ENCODE data around the gene ANKRD2.

The ANKRD2 gene

GRCh38 chr10:97612386-97612785 lies 39.8 kb downstream of the ANKRD2 start:
- H3K27me3 ChIP-seq (replicated peaks; ENCODE audit: control insufficient read depth, insufficient read depth, low read length) = no peaks in the 10 kb centered on the region
- no peak for DNase-seq (ENCODE audit: extremely low read depth, insufficient read length)

GRCh38 chr10:97618285-97618684 lies 45.7 kb downstream of the ANKRD2 start:
- H3K36me3 ChIP-seq (ENCODE audit: control insufficient read depth, insufficient read depth, low read length) = no peaks in the 10 kb centered on the region
- no peaks in the 10 kb centered on the region for H3K27me3 ChIP-seq (replicated peaks; ENCODE audit: control insufficient read depth, insufficient read depth, low read length)
- H3K4me3 ChIP-seq (replicated peaks; ENCODE audit: low read depth, low read length) = no peak overlapping the region
- TF ChIP-seq CTCF (IDR thresholded peaks at IDR 0.05; ENCODE audit: insufficient read depth, low read length, poor library complexity, severe bottlenecking) = no peak
- DNase-seq (ENCODE audit: extremely low read depth, insufficient read length) = no peak

More at GRCh38 chr10:97612386-97612785, 39.8 kb downstream of the ANKRD2 start:
- Histone ChIP-seq H3K4me3 (replicated peaks; ENCODE audit: low read depth, low read length) (no peak overlapping the region), H3K36me3 (ENCODE audit: control insufficient read depth, insufficient read depth, low read length) (no peaks in the 10 kb centered on the region)
- TF ChIP-seq CTCF (IDR thresholded peaks at IDR 0.05; ENCODE audit: insufficient read depth, low read length, poor library complexity, severe bottlenecking) = peak; percentile 28

- Histone ChIP-seq H3K27me3 (replicated peaks; ENCODE audit: control insufficient read depth, insufficient read depth, low read length) (no peaks in the 10 kb centered on the region), H3K4me3 (replicated peaks; ENCODE audit: low read depth, low read length) (no peak overlapping the region), H3K36me3 (ENCODE audit: control insufficient read depth, insufficient read depth, low read length) (no peaks in the 10 kb centered on the region)
- no peak for TF ChIP-seq CTCF (IDR thresholded peaks at IDR 0.05; ENCODE audit: insufficient read depth, low read length, poor library complexity, severe bottlenecking)
- no peak for DNase-seq (ENCODE audit: extremely low read depth, insufficient read length)
Measured at GRCh38 chr10:97618733-97619132, 46.2 kb downstream of the ANKRD2 start.

GRCh38 chr10:97623277-97623676 lies 50.7 kb downstream of the ANKRD2 start:
- Histone ChIP-seq H3K27me3 (replicated peaks; ENCODE audit: control insufficient read depth, insufficient read depth, low read length) (no peaks in the 10 kb centered on the region), H3K4me3 (replicated peaks; ENCODE audit: low read depth, low read length) (no peak overlapping the region), H3K36me3 (ENCODE audit: control insufficient read depth, insufficient read depth, low read length) (no peaks in the 10 kb centered on the region)
- TF ChIP-seq CTCF (IDR thresholded peaks at IDR 0.05; ENCODE audit: insufficient read depth, low read length, poor library complexity, severe bottlenecking) = no peak
- DNase-seq (ENCODE audit: extremely low read depth, insufficient read length) = no peak

GRCh38 chr10:97627731-97628130 lies 55.2 kb downstream of the ANKRD2 start:
- Histone ChIP-seq H3K36me3 (ENCODE audit: control insufficient read depth, insufficient read depth, low read length) (no peaks in the 10 kb centered on the region), H3K27me3 (replicated peaks; ENCODE audit: control insufficient read depth, insufficient read depth, low read length) (no peaks in the 10 kb centered on the region), H3K4me3 (replicated peaks; ENCODE audit: low read depth, low read length) (no peak overlapping the region)
- DNase-seq (ENCODE audit: extremely low read depth, insufficient read length) = no peak
- no peak for TF ChIP-seq CTCF (IDR thresholded peaks at IDR 0.05; ENCODE audit: insufficient read depth, low read length, poor library complexity, severe bottlenecking)

GRCh38 chr10:97628228-97628627 lies 55.6 kb downstream of the ANKRD2 start:
- TF ChIP-seq CTCF (IDR thresholded peaks at IDR 0.05; ENCODE audit: insufficient read depth, low read length, poor library complexity, severe bottlenecking) = no peak
- no peaks in the 10 kb centered on the region for H3K27me3 ChIP-seq (replicated peaks; ENCODE audit: control insufficient read depth, insufficient read depth, low read length)
- no peak overlapping the region for H3K4me3 ChIP-seq (replicated peaks; ENCODE audit: low read depth, low read length)
- no peak for DNase-seq (ENCODE audit: extremely low read depth, insufficient read length)
- H3K36me3 ChIP-seq (ENCODE audit: control insufficient read depth, insufficient read depth, low read length) = no peaks in the 10 kb centered on the region
